Sigmoid colon (tissue), 3 donors: ENCODE data around the gene EPHA7.

Experiments used
- CTCF ChIP-seq, 4 experiments: fragments of 450-650 bp in 3 of 4; fragments of 200-600 bp in 1 of 4; IDR thresholded peaks; one replicate each; pipeline ENCODE4 v1.5.1; 2016 to 2019; ENCODE audit warnings: antibody characterized with exemption in 4 of 4, mild to moderate bottlenecking in 3 of 4, moderate library complexity in 2 of 4
- POLR2A ChIP-seq, 2 donors: fragments of 450-650 bp; IDR thresholded peaks; one replicate each; pipeline ENCODE4 v1.6.1; 2016; ENCODE audit warnings: antibody characterized with exemption in 2 of 2, mild to moderate bottlenecking in 2 of 2, moderate library complexity in 2 of 2

GRCh38 chr6:93305088-93305487 lies 114.3 kb downstream of the EPHA7 start:
- no peak for TF ChIP-seq POLR2A (IDR thresholded peaks at IDR 0.05)
- TF ChIP-seq CTCF (IDR thresholded peaks at IDR 0.05) = no peak
